Left lung (tissue), 10 donors: ENCODE measurements around the gene RASSF8. TPM values are rescaled to one million over a fixed set of nuclear protein-coding genes. Genes with fewer than 3 reads are reported as not detected.

Source experiments
- ATAC-seq: fragments of 200-7000 bp; cut with Tn5 transposase; one replicate; pipeline ENCODE4 v1.9.1; 2020; ENCODE audit warnings: moderate library complexity
- DNase-seq, 4 donors: peaks; one replicate each; pipeline ENCODE4 v3.0.0-alpha.2; 2013 to 2020
- H3K27ac ChIP-seq, 2 donors: fragments of 200-600 bp; sonication (generic) in 1 of 2; one replicate each; pipeline versions ENCODE4 v1.5.0 to v1.8.0; 2020 to 2021
- H3K27me3 ChIP-seq, 2 donors: fragments of 200-600 bp; sonication (generic) in 1 of 2; one replicate each; pipeline versions ENCODE4 v1.5.0 to v1.8.0; 2020 to 2021
- H3K36me3 ChIP-seq, 2 donors: fragments of 200-600 bp; sonication (generic) in 1 of 2; one replicate each; pipeline versions ENCODE4 v1.5.0 to v1.8.0; 2020 to 2021
- H3K4me1 ChIP-seq, 2 donors: fragments of 200-600 bp; one replicate each; pipeline ENCODE4 v1.8.0; 2021
- H3K4me3 ChIP-seq, 2 donors: fragments of 200-600 bp; sonication (generic) in 1 of 2; one replicate each; pipeline versions ENCODE4 v1.5.0 to v1.8.0; 2020 to 2021; ENCODE audit warnings: mild to moderate bottlenecking in 1 of 2
- H3K9me3 ChIP-seq, 2 donors: fragments of 200-600 bp; sonication (generic) in 1 of 2; one replicate each; pipeline versions ENCODE4 v1.5.0 to v1.8.0; 2020 to 2021
- intact Hi-C, 2 donors: fragments of 100-400 bp; cut with DNase I; formaldehyde crosslinking; loops; one replicate each; pipeline versions ENCODE4 v1.11.2 to v1.14.2; 2022
- polyA plus RNA-seq, 6 donors: library from polyadenylated mRNA; unstranded; fragments of 120-200 nt; gene quantifications; one replicate each; pipeline ENCODE4 v1.2.1, GENCODE V29; 2013; ENCODE audit not compliant: insufficient read length in 6 of 6
- total RNA-seq, 2 donors: library from RNA; stranded (reverse); fragmentation: NEBNext Ultra II Directional; extraction: Animal tissue kit (Norgen Biotek cat#: 25700); gene quantifications; one replicate each; pipeline ENCODE4 v1.2.1, GENCODE V29; 2021
- TF ChIP-seq, protein P1 (sequence below), 2 donors: fragments of 200-600 bp; sonication (generic) in 1 of 2; IDR thresholded peaks; one replicate each; pipeline versions ENCODE4 v1.5.0 to v1.8.0; 2021; ENCODE audit warnings: antibody characterized with exemption in 2 of 2
- donor health status: DM: no; HTN: yes; CAD: no.
- donor health status: DM: no; HTN: no; CAD: no.

The RASSF8 gene
- total and polyA plus RNA-seq, 8 donors, result 32.5 to 45.3 (median 37.1) TPM

DNA sequence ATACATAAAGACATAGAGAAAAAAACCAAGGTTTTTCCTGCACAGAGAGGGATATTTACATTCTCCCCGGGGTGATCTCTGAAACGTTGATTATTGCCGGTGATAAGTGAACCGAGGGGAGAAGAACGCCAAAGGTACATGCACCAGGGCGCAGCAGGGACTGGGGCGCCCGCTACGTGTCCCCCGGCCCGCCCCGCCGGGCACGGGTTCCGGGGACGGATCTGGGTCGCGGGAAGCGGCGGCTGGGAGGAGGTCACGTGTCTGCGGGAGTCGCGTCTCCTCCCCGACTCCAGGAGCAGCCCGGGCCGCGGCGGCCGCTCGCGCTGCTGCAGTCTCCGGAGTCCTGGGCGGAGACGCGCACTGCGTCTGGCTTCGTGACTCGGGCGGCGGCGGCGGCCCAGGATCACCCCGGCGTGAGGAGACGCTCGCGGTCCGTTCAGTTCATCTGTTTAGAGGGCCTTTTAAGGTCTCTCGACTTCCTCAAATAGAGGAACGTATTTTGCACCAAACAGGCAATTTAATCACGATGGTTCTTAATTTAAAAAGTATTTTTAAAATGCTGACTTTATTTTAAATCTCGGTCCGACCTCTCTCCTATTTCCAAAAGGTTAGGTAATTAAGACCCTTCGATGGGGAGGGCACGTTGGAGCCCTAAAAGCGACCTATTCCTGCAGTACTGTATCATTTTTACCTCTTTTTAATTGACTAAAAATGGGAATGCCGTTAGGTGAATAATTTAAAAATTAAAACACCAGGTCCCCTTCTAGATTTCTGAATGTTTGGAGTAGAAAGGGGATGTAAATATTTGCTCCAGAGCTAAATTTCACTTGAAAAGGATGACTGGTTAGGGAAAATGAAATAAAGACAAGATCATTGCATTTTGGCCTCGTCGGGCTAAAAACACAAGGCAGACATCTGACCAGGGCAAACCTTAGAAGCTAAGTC is 168.1 kb downstream of the RASSF8 start:
- Histone ChIP-seq H3K4me1 (peaks cover 0 to 55% of the 10 kb centered on the region in 2 donors), H3K4me3 (peak overlapping the region; percentile 37 to 43), H3K36me3 (no peaks in the 10 kb centered on the region), H3K27ac (peak overlapping the region; percentile 66 to 84), H3K9me3 (no peaks in the 10 kb centered on the region), H3K27me3 (peaks cover 35 to 100% of the 10 kb centered on the region in 2 donors)
- DNase-seq (peak; percentile 57 to 94 (median 86)), ATAC-seq (peak; percentile 79)
- TF ChIP-seq, protein P1, sequence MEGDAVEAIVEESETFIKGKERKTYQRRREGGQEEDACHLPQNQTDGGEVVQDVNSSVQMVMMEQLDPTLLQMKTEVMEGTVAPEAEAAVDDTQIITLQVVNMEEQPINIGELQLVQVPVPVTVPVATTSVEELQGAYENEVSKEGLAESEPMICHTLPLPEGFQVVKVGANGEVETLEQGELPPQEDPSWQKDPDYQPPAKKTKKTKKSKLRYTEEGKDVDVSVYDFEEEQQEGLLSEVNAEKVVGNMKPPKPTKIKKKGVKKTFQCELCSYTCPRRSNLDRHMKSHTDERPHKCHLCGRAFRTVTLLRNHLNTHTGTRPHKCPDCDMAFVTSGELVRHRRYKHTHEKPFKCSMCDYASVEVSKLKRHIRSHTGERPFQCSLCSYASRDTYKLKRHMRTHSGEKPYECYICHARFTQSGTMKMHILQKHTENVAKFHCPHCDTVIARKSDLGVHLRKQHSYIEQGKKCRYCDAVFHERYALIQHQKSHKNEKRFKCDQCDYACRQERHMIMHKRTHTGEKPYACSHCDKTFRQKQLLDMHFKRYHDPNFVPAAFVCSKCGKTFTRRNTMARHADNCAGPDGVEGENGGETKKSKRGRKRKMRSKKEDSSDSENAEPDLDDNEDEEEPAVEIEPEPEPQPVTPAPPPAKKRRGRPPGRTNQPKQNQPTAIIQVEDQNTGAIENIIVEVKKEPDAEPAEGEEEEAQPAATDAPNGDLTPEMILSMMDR (IDR thresholded peaks at IDR 0.05), result peak in 1 of 2 donors; percentile 19
- intact Hi-C loops, result no loop called here

DNA sequence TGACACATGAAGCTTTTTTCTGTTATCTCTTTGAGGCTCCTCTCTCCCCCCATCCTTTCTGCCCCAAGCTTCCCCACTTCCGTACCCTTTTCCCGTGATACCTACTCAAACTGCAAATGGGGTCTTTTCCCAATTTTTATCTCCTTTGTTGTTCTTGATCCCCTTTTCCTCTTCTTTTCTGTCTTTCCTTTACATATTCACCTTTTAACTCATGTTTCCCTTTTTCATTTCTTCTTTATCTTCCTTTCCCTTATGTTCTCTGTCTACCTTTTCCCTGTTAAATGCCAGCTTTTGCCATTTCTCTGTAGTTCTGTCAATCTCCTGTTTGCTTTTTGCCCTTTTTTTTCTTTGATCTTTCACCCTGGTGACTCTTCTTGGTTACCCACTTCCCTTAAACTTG is 168.9 kb downstream of the RASSF8 start:
- TF ChIP-seq, protein P1 (IDR thresholded peaks at IDR 0.05), result no peak
- intact Hi-C loops, result no loop called here
- Histone ChIP-seq H3K4me1 (peaks cover 0 to 48% of the 10 kb centered on the region in 2 donors), H3K9me3 (no peaks in the 10 kb centered on the region), H3K4me3 (no peak overlapping the region), H3K27me3 (peaks cover 35 to 92% of the 10 kb centered on the region in 2 donors), H3K36me3 (no peaks in the 10 kb centered on the region), H3K27ac (no peak overlapping the region)
- DNase-seq, result no peak
- no peak for ATAC-seq

DNA sequence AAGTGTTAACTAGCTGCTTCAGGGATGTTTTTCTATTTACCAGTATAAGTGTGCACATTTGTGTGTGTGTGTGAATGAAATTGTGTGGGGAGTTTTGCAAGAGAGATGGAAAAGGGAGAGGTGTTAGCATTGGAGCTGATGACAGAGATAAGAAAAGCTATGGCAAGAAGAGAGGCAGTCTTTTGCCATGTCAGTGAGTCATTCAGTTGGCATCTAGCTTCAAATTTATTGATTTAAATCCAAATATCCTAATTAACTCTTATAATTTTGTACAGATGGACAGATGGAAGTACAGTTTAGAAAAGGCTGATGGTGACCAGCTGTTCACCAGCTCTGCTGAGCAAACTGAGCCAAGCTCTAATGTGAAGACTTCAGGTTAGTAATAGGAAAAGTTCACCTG is 169.7 kb downstream of the RASSF8 start:
- Histone ChIP-seq H3K27me3 (peaks cover 31 to 84% of the 10 kb centered on the region in 2 donors), H3K27ac (no peak overlapping the region), H3K9me3 (no peaks in the 10 kb centered on the region), H3K4me1 (peaks cover 0 to 42% of the 10 kb centered on the region in 2 donors), H3K36me3 (no peaks in the 10 kb centered on the region), H3K4me3 (no peak overlapping the region)
- ATAC-seq (no peak), DNase-seq (no peak)
- TF ChIP-seq, protein P1 (IDR thresholded peaks at IDR 0.05), result no peak
- intact Hi-C loops, result no loop called here

Other genes starting within 250 kb of the RASSF8 start
- 10 to 100 TPM; 17.0 to 25.8 TPM for gene BHLHE41, start 166.4 kb downstream of the RASSF8 start, total RNA-seq
- 1 to 10 TPM in 2 of 6 donors, under 1 TPM in 4; 0.52 to 1.9 (median 0.79) TPM for gene BHLHE41, start 166.4 kb downstream of the RASSF8 start, polyA plus RNA-seq
- gene SSPN, start 236.9 kb downstream of the RASSF8 start, total RNA-seq, result 10 to 100 TPM in 1 of 2 donors, 1 to 10 TPM in 1; 6.9 to 18.6 TPM
- gene SSPN, start 236.9 kb downstream of the RASSF8 start, polyA plus RNA-seq, result 10 to 100 TPM in 5 of 6 donors, 1 to 10 TPM in 1; 9.6 to 15.8 (median 14.7) TPM